Measurements from ENCODE around the gene MREG.
"Not testable (repeated sequence)": the region's sequence is repeated elsewhere in the genome, so short reads cannot be mapped to it uniquely, and the experiment has no call there.

MREG gene

DNA sequence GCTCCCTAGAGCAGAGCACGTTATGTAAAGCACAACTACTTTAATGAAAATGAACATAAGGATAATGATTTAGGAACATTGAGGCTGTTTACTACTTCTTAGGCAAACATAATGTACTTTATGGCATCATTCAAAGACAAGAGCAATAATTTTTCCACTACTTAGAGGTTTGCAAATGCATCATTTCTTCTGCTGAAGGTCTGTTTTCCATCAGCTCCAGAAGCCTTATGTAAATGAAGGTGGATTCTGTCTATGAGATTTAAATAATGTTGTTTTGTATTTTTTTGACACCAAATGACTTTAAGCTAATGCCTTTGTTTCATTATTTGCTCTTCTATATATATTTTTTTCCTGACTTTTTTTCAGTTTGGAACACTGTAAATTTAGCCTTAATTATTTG is 28.1 kb downstream of the MREG start:
- DNase-seq = no peak

DNA sequence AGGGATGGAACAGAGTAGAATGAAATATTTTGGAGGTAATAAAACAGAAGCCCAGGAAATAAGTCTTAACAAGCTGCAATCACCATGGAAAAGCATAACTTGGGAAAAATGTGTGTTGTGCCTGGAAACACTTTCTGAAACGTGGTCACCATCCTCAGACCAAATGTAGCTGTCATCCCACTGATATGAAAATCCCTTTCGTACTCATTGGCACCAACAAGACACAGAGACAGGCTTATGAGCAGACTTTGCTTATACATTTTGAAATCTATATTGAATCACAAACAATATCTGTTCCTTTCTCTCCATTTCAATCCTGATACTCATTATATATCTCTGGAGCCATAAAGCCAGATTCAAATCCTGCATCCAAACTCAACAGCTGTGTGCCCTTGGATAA is 28.7 kb downstream of the MREG start:
- no peak for DNase-seq

DNA sequence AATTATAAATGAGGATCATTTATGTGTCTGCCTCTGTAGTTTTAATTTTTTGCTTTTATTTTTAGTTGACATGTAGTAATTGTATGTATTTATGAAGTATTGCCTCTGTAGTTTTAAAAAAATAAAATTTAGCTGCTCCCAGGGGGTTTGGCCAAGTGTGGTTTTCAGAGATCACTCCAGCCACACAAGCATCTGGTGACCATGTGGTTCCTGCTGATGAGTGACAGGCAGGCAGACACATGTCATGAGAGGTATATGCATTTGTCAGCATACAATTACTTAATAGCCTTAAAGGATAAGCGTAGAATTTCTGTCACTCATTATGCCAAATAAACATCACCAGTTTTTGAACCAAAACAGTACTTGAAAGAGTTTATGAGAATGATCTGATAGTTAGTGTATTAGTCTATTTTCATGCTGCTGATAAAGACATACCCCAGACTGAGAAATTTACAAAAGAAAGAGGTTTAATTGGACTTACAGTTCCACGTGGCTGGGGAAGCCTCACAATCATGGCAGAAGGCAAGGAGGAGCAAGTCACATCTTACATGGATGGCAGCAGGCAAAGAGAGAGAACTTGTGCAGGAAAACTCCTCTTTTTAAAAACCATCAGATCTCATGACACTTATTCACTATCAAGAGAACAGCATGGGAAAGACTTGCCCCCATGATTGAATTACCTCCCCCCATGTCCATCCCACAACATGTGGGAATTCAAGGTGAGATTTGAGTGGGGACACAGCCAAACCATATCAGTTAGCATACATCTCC is 29.6 kb downstream of the MREG start:
- no peak for DNase-seq

DNA sequence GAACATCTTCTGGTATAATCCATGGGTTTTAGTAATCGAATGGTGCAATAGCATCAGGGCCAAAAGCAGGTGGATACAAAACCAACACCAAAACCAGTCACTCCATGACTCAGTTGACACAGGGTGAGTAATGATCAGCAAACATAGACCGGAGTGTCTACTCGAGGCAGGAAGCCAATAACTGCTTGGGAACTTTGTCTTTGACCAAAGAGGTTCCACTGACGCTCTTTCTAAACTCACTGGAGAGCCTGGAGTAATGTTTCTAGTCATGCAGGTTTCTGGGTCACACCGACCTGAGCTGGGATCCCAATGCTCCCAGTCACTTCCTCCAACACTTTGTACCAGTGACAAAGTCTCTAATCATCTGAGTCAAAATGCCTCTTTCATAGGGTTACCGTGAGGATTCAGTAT is 30.9 kb downstream of the MREG start:
- DNase-seq = no peak

DNA sequence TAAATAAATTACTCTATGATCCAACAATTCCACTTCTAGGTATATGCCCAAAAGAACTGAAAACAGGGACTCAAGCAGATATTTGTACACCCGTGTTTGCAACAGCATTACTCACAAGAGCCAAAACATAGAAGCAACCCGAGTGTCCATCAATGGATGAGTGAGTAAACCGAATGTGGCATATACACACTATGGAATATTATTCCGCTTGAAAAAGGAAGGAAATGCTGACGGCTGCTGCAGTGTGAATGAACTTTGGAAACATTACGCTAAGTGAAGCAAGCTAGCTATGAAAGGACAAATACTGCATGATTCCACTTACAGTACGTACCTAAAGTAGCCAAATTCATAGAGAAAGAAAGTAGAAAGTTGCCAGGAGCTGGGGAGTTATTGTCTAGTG is 32.2 kb downstream of the MREG start:
- DNase-seq = no peak

DNA sequence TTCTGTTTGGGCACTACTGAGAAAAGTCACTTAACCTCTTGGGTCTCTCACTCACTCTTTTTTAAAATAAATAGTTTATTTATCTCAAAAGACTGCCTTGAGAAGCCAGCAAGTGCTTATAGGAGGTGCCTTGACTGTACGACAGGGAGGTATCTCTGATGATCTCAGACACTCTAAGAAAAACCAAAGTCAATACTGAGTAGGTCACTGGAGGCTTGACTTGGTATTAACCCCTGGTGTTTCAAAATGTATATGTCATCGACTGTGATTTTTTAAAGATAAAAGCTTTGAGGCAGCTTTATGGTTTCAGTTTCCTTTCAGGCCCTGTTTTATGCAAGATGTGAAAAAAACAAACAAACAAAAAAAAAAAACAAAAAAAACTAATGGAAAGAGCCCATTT is 33.7 kb downstream of the MREG start:
- no peak for DNase-seq

DNA sequence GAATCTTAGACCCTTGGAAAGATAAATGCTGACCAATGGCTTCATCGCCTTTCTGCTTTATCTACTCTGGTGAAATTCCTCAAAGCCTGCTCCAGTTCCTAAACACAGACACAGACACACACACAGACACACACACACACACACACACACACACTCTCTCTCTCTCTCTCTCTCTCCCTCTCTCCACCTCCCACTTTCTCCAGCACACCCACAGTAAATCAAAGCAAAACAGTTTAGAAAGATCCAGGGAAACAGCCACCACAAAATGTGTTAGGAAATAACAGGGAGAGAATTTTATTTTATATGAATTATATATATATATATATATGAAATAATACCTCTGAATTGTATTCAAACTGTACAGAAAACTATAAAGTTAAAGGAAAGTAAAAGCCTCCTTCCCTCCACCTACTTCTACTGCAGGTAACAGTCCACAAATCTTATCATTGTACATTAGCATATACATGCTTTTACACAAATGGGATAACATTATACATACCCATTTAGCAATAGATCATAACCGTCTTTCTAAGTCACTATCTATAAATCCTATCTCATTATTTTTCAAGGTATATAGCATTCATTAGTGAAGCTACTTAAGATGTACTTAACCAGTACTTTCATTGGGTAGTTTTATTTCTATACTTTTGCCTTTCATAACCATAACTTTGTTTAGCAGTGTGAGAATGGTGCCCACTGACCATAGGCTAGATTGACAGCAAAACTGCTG is 38.5 kb downstream of the MREG start:
- DNase-seq = no peak

DNA sequence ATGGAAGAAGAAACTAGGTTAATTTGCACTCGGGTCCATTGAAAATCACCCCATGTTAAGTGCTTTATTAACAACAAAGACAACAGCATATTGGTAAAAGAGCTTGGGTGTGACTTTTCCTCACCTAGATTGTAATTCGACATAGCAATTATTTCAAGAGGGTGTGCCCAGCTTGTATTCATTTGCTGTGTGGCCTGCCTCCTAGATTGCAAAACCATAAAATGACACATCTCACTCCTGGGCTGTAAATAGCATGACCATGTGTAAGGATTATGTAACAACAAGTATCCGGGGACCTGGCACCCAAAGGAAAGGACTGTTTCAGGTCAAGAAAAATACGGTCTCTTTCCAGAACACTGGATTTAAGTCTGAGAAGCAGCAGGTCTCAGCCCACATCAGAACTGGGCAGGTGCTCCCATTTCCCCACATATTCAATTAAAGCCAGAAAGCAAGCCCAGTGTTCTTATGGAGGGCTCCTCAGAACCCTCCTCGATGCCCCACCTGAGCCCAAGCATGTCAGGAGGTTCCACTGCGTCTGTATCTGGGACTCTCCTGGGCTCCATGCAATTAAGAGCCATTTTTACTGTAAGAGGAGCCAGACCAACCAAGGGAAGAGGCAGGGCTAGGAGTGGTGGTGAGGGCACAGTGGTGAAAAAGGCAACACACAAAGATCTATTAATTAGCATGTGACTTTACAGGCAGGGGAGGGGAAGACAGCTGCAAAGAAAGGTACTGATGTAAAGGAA is 39.2 kb downstream of the MREG start:
- DNase-seq = no peak

DNA sequence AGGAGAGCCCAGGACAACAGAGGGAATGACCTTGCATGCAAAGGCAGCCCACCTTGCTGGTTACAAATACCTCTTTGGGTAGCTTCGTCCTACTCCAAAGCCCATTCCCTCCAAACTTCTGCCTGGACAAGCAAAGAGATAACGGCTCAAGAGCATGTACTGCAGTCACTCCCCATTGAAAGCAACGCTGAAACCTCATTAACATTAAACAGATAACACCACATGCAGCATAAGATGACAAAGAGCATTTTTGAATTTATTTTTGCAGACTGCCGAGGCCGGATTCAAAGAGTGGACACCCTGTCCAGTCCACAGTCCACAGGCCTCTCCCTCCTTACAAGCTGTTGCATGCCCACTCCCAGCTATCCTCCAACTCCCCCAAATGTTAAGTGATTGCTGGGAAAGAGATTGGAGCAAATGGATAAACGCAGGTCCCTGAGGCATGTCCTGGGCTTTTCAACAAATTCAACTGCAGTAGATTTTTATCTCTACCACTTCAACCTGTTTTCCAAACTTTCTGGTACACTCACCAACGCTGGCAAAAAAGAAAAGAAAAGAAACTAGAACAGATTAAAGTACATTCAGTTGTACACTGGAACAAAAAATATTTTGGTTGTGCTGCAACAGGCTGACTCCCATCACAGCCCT is 40.1 kb downstream of the MREG start:
- no peak for DNase-seq

DNA sequence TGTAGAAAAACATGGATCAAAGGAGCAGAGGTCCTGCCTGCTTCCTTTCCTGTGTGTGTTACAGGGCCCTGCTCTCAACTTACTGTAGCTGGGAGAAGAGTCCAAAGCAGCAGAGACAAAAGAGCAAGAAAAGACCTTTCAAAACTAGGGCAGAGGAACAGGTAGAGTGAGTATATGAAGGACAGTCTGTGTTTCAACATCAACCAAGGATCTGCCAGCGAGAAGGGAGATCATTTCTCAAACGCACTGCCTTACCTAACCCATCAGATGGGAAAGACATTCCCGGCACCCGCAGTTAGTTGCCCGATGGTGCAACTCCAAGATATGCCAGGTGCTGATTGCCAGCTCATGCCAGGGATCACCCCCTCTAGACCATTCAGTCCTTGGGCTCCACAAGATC is 41.7 kb downstream of the MREG start:
- no peak for DNase-seq

DNA sequence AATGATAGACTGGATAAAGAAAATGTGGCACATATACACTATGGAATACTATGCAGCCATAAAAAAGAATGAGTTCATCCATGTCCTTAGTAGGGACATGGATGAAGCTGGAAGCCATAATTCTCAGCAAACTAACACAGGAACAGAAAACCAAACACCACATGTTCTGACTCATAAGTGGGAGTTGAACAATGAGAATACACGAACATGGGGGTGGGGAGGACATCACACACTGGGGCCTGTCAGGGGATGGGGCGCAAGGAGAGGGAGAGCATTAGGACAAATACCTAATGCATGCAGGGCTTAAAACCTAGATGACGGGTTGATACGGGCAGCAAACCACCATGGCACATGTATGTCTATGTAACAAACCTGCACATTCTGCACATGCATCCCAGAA is 42.5 kb downstream of the MREG start:
- DNase-seq = not testable (repeated sequence)

DNA sequence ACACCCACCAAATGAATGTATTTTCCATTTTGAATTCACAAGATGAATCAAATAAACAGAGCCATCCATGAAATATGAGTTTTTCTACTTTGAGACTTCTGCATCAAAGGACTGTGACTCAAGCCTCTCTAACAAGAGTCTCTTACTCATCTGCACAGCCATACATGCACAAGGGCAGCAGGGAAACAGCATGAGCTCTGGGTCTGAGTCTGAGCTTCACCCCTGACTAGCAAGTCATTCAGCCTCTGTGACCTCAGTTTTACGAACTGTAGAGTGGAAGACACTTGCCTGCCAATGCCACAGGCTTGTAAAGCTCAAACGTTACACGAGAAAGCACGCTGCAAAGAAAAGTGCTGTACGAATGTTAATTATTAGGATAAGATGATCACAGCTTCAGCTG is 42.9 kb downstream of the MREG start:
- no peak for DNase-seq

DNA sequence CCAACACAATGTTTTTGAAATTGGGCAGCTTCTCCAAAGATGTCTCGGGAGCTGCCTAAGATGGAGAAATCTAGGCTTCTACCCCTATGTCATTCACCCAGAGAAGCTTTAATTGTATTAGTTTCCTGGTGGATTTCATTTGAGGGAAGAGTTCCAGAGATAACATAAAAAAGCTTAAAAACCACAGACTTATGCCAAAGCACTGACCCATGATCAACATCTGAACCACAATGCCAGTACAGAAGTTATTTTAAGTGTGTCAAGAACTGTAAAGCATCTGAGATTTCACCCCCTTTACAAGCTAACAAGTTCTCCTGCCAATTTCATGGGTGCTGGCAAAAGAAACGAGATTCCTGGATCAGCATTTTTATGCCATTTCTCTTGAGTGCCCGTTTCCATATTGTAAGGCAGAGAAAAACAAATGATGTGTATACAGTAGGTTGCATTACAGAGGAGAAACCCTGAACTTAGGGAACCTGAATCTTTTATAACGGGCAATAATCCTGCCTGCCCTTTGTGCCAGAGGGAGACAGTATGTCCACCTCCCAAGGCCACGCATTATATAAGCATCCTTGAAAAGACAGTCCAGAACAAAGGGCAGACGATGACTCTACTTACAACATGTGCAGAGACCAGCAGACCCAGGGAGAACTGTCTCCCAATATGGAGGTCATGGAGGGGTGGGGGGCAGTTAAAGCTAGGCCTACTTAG is 44.1 kb downstream of the MREG start:
- no peak for DNase-seq

DNA sequence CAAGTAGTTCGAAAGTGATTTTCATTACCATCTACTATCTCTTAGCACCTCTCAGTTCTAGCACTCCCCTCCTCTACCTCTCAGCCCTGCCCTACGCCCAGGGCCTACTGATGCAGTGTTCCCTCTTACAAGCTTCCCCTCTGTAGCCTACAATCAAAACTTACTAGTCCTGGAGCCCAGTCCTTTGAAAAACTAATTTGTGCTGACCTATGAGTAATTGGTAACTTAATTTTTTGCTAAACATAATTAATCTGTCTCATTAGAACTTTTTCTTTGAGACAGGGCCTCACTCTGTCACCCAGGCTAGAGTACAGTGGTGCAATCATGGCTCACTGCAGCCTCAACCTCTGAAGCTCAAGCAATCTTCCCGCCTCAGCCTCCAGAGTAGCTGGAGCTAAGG is 44.9 kb downstream of the MREG start:
- no peak for DNase-seq

DNA sequence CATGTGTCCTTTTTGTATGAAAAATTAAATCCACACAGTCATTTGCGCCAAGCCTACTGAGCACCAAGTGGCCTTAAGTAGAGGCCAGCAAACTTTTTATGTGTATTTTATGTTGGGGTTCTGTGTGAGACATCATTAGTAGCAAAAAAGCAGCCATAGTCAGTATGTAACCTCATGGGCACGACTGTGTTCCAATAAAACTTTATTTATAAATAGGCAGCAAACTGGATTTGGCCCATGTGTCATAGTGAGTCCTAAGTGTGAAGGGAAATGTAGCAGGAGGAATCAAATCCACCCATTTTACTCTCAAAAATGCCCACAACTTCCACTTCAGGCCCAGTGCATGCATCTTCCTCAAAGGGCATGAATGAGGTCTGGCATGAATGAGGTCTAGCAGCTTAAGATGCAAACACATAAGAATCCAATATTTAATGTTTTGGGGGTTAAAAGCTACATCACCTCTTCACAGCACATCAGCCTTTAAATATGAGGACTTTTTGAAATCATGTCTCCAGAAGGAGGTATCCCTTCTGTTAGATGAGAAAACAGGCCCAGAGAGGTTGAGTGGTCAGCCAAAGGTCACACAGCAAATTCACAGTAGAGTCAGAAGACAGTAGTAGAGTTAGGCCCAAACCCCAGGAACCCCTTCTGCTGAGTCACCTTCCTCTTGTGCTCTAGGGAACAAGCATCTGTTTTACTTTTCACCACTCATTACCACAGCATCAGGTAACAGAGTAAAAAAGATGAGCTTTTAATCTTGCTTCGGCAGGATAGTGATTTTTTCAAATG is 45.6 kb downstream of the MREG start:
- no peak for DNase-seq

DNA sequence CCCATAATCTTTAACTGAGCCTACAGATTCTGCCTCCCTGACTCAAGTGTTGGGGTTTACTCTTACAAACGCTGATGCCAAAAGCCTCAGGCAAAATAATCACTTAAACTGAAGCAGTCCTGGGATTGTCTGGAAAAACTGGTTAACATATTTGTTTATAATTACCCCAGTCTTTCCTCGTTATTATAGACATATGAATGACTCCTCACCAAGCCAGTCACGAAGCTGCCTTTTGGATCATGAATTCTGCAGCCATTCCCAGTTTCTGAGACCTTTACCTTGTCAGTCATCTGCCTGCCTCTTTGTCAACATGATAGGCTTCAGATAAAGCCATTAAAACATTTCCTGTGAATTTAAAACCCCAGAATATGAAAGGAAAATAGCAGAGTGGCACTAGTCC is 46.4 kb downstream of the MREG start:
- DNase-seq = no peak

DNA sequence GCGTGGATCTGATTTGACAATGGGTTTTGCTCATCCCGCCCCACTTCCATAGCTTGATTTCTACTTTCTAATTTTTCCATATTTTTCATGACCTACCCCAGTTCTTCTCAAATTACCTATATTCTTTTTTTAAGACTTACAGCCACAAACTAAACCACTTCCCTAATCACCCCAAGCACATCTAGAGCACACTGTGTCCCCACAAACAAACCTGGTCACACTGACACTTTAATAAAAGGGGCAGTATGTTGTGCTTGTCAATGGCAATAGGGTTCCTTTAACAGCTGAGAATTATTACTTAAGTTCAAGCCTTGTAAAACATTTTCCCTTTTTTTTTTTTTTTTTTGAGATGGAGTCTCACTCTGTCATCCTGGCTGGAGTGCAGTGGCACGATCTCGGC is 47.1 kb downstream of the MREG start:
- no peak for DNase-seq

DNA sequence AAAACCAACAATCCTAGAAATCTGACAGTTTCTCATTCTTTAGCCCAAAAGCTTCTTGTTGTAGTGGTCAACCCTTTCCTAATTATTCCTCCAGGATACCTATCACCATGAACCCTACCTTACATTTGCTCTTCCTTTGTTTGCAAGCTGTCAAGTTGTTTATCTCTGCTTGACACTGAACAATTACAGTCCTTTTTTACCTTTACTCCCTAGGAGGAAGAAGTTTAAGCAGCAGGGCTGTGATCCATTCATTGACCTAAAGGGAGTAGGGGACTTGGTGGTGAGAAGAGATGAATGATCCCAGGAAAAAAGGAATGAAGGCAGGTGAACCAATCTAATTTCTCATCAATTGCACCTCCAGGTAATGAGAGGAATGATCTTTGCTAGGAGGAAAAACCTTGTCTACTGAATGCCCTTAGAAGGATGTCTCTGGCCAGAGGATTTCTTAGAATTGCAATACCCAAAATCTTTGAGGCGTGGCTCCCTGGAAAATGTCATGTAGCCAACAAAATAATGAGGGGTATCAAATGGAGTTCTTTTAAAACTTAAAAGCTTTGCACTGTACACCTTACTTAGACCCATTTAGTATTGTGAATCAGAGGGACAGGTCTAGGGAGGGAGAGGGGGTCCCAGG is 47.7 kb downstream of the MREG start:
- DNase-seq = no peak

DNA sequence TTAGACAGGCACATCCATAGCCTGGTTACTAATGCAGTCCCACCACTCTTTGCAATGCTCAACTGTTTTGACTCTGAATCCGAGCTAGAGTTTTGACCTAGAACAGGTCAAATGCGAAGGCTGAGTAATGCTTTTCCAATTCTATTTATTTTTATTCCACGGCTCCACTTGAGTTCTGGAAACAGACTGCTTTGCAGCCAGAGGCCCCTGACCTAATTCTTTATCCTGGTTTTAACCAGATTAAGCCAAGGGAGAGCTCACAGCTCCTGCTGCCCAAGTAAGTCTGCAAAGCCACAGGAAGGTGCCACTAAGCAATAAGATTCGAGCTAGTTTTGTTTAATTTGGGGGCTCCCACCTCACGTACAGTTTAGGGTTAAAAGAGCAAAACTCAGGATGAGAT is 51.4 kb downstream of the MREG start:
- no peak for DNase-seq

DNA sequence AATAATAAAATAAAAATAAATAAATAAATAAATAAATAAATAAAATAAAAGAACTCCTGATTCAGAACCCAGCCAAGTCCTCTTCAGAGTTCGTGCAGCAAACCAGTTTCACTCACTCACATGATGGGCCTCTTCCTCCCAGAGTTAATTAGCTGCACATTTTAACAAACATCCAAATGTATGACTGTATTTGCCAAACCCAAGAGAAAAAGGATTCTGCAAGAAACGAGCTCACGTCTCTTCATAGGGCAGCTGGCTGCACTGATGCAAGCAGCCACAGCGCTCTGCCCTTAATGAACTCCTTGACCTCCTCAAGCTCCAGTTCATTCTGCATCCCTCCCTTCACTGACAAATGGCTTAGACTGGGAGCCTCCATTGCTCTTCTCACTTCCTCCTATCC is 55.1 kb downstream of the MREG start:
- DNase-seq = no peak

DNA sequence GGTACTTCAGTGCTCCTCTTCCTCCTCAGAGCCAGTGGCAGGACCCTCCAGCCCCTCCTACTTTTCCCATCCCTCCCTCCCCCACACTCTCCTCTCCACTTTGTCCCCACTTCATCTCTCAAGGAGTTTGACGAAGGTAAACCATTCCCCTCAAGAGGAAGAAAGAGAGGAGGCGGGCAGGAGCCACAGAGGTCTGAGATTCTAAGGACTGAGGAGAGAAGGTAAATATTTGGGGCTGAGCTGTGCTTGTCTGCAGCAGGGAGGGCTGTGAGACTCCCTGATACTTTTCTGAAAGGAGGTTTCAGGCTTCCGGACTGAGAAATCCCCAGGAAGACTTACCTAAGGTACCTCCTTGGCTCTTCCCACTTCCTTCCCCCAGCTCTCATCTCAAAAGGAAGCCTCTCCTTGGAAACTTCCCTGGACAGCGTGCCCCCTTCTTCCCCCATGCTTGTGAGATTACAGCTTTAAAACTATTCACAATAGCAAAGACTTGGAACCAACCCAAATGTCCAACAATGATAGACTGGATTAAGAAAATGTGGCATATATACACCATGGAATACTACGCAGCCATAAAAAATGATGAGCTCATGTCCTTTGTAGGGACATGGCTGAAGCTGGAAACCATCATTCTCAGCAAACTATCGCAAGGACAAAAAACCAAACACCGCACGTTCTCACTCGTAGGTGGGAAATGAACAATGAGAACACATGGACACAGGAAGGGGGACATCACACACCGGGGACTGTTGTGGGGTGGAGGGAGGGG is 55.8 kb downstream of the MREG start:
- not testable (repeated sequence) for DNase-seq

Data from activated T-cell treated with anti-CD3 and anti-CD28 coated beads, Interleukin-2, amount 50 U/mL, for 1 hour (primary cell).